Measurements from ENCODE around the gene PSMB5.

- TF ChIP-seq FOXK2 (IDR thresholded peaks at IDR 0.05) (no peak), FOXA1 (IDR thresholded peaks at IDR 0.05) (no peak), LEF1 (IDR thresholded peaks at IDR 0.05; ENCODE audit: borderline replicate concordance) (no peak), SP1 (IDR thresholded peaks at IDR 0.05) (no peak)
Observed at GRCh38 chr14:23033251-23033727, 1.4 kb downstream of the PSMB5 start.
